ENCODE measurements around the gene IAH1.

- TF ChIP-seq REST (IDR thresholded peaks at IDR 0.05; ENCODE audit: unreplicated experiment) (no peak), CTCF (conservative IDR thresholded peaks at IDR 0.05; ENCODE audit: low read depth in 2 of 2) (no peak), POLR2AphosphoS5 (IDR thresholded peaks at IDR 0.05; ENCODE audit: low read depth) (no peak), JUNB (IDR thresholded peaks at IDR 0.05; ENCODE audit: unreplicated experiment) (no peak), EZH2phosphoT487 (IDR thresholded peaks at IDR 0.05; ENCODE audit: unreplicated experiment) (no peak), EZH2 (IDR thresholded peaks at IDR 0.05; ENCODE audit: low read depth, unreplicated experiment) (no peak), ZNF331 (CRISPR knock-in tag; IDR thresholded peaks at IDR 0.05; ENCODE audit: low read depth) (no peak), ETS1 (IDR thresholded peaks at IDR 0.05) (no peak)
Observed at GRCh38 chr2:9533663-9534062, 59.3 kb downstream of the IAH1 start.
